PC-9 (cell line): Measurements from ENCODE around the gene CCR4. TPM values are rescaled to one million over a fixed set of nuclear protein-coding genes. Genes with fewer than 3 reads are reported as not detected.

Experiments
- BruUV-seq: library from RNA; stranded (reverse); fragments of 400-500 nt; replicated peaks from 2 replicates; lab custom pipeline; 2021; lab: Mats Ljungman, UMichigan
- CTCF ChIA-PET: fragments of 300-600 bp; sonication (Branson Sonifier 250); formaldehyde crosslinking; loops from one replicate; lab custom pipeline; 2022; ENCODE audit warnings: antibody characterized with exemption; lab: Charles Lee
- POLR2A ChIA-PET: fragments of 300-600 bp; sonication (Branson Sonifier 250); formaldehyde crosslinking; loops from one replicate; lab custom pipeline; 2022; ENCODE audit warnings: antibody characterized with exemption; ENCODE audit not compliant: unreplicated experiment; lab: Charles Lee
- DNase-seq, 2 experiments: peaks; one replicate each; pipeline versions ENCODE4 v3.0.0 to v3.0.0-alpha.2; 2015 to 2022; ENCODE audit warnings: mixed read lengths in 1 of 2
- H2AFZ ChIP-seq: fragments of 200-600 bp; sonication (generic); 2 replicates; pipeline ENCODE4 v1.8.1; 2017; ENCODE audit warnings: antibody characterized with exemption
- H3F3A ChIP-seq: fragments of 200-600 bp; sonication (generic); 2 replicates; pipeline ENCODE4 v1.8.1; 2017; ENCODE audit warnings: antibody characterized with exemption, mild to moderate bottlenecking, low read depth; ENCODE audit not compliant: insufficient read depth
- H3K27ac ChIP-seq: fragments of 200-600 bp; sonication (generic); 2 replicates; pipeline ENCODE4 v1.6.1; 2016; ENCODE audit warnings: mixed run types
- H3K27me3 ChIP-seq: fragments of 200-600 bp; sonication (generic); 2 replicates; pipeline ENCODE4 v1.6.1; 2016; ENCODE audit warnings: low read depth, mixed run types; ENCODE audit not compliant: insufficient read depth
- H3K36me3 ChIP-seq: fragments of 200-600 bp; sonication (generic); 2 replicates; pipeline ENCODE4 v1.6.1; 2016; ENCODE audit warnings: low read depth, mixed run types
- H3K4me1 ChIP-seq: fragments of 200-600 bp; sonication (generic); replicated peaks from 2 replicates; pipeline ENCODE4 v1.6.1; 2016; ENCODE audit warnings: mixed run types; ENCODE audit not compliant: insufficient read depth
- H3K4me2 ChIP-seq: fragments of 200-600 bp; sonication (generic); 2 replicates; pipeline ENCODE4 v1.6.1; 2017; ENCODE audit warnings: mixed run types
- H3K4me3 ChIP-seq: fragments of 200-600 bp; sonication (generic); 2 replicates; pipeline ENCODE4 v1.6.1; 2016; ENCODE audit warnings: mixed run types
- H3K79me2 ChIP-seq: fragments of 200-600 bp; sonication (generic); 2 replicates; pipeline ENCODE4 v1.6.1; 2017; ENCODE audit warnings: low read depth, mixed run types
- H3K9me2 ChIP-seq: fragments of 200-600 bp; sonication (generic); 2 replicates; pipeline ENCODE4 v1.8.1; 2017; ENCODE audit warnings: mild to moderate bottlenecking; ENCODE audit not compliant: insufficient read depth
- H3K9me3 ChIP-seq: fragments of 200-600 bp; sonication (generic); 2 replicates; pipeline ENCODE4 v1.8.1; 2016; ENCODE audit warnings: low read depth; ENCODE audit not compliant: insufficient read depth
- H4K20me1 ChIP-seq: fragments of 200-600 bp; sonication (generic); 2 replicates; pipeline ENCODE4 v1.8.1; 2017; ENCODE audit not compliant: insufficient read depth
- EZH2 ChIP-seq: fragments of 200-600 bp; sonication (generic); IDR thresholded peaks from 2 replicates; pipeline ENCODE4 v1.8.0; 2017; ENCODE audit warnings: antibody characterized with exemption, low read depth
- intact Hi-C: fragments of 100-400 bp; cut with micrococcal nuclease; formaldehyde crosslinking; loops from one replicate; pipeline ENCODE4 v1.10.0; 2022; ENCODE audit not compliant: unreplicated experiment
- total RNA-seq: library from RNA; stranded (reverse); gene quantifications from 2 replicates; pipeline ENCODE4 v1.2.3, GENCODE V29; 2021
- TF ChIP-seq, protein P1 (sequence below): fragments of 200-600 bp; sonication (generic); conservative IDR thresholded peaks from 2 replicates; pipeline ENCODE4 v1.6.1; 2017; ENCODE audit warnings: mixed run types, antibody characterized with exemption, mild to moderate bottlenecking, moderate library complexity

The CCR4 gene
- total RNA-seq, 1 experiment from 2014 or later: not detected

DNA sequence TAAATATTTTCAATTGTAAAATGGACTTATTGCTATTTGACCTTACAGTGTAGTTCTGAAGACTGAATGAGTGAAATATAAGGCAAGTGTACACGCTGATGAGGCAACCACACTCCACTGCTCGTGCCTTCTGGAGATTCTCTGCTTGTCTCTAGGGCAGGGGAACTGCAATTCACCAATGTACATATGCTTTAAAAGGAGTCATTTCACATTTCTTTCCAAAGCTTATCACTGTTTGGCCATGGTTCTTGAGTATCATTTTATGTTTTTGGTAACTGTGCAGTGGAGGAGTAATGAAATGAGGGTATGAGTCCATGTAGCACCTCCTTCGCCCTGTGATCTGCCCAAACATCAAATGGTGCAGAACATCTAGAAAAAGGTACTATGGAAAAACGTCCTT, 43.7 kb downstream of the CCR4 start:
- BruUV-seq: no TSS peak

DNA sequence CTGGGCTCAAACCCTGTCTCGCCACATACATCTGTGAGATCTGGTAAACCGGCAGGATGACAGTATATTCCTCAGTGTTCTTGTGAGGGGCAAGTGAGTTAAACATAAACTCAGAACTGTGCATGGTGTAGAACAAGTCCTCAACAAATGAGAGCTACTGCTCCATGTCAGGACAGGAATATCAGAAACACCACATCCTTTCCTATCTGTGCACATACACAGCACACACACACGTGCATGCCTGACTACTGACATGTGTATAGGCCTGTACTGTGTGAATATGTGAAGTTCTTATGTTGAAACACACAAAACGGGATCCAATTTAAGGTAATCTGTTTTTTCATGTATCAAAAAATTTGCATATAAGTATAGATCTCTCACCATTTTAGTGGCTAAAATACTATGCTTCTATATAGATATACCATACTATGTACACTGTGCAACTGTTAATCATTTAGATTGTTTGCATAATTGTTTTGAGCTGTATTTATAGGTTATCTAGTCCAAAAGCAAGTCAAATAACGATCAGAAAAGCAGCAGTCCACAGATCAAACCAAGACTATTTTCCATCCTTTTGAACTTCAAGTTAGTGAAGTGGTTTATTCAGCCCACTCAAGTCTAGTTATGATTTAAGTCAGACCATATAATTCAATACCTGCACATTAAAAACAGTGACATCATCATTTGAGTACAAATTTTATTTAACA, 44.8 kb downstream of the CCR4 start:
- POLR2A ChIA-PET: no interaction called here
- no peak overlapping the region for H3K27ac ChIP-seq
- no peaks in the 10 kb centered on the region for H3K9me2 ChIP-seq
- H2AFZ ChIP-seq: no peak overlapping the region
- intact Hi-C loops: no loop called here
- H3K36me3 ChIP-seq: no peaks in the 10 kb centered on the region
- no TSS peak for BruUV-seq
- no peaks in the 10 kb centered on the region for H3K9me3 ChIP-seq
- CTCF ChIA-PET: no interaction called here
- H3K4me3 ChIP-seq: no peak overlapping the region
- no peak for DNase-seq
- no peaks in the 10 kb centered on the region for H3K27me3 ChIP-seq
- no peak overlapping the region for H3K4me2 ChIP-seq
- no peaks in the 10 kb centered on the region for H3F3A ChIP-seq
- H3K4me1 ChIP-seq: no peaks in the 10 kb centered on the region
- no peaks in the 10 kb centered on the region for H4K20me1 ChIP-seq
- H3K79me2 ChIP-seq: no peaks in the 10 kb centered on the region
- no peak for TF ChIP-seq EZH2
- TF ChIP-seq, protein P1, sequence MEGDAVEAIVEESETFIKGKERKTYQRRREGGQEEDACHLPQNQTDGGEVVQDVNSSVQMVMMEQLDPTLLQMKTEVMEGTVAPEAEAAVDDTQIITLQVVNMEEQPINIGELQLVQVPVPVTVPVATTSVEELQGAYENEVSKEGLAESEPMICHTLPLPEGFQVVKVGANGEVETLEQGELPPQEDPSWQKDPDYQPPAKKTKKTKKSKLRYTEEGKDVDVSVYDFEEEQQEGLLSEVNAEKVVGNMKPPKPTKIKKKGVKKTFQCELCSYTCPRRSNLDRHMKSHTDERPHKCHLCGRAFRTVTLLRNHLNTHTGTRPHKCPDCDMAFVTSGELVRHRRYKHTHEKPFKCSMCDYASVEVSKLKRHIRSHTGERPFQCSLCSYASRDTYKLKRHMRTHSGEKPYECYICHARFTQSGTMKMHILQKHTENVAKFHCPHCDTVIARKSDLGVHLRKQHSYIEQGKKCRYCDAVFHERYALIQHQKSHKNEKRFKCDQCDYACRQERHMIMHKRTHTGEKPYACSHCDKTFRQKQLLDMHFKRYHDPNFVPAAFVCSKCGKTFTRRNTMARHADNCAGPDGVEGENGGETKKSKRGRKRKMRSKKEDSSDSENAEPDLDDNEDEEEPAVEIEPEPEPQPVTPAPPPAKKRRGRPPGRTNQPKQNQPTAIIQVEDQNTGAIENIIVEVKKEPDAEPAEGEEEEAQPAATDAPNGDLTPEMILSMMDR: no peak

More for the DNA sequence above, 43.7 kb downstream of the CCR4 start:
- ChIA-PET POLR2A (no interaction called here), CTCF (no interaction called here)
- no peak overlapping the region for H3K27ac ChIP-seq
- H3K9me2 ChIP-seq: no peaks in the 10 kb centered on the region
- no peaks in the 10 kb centered on the region for H3F3A ChIP-seq
- H3K36me3 ChIP-seq: no peaks in the 10 kb centered on the region
- no peaks in the 10 kb centered on the region for H3K4me1 ChIP-seq
- no peak overlapping the region for H3K4me2 ChIP-seq
- H3K27me3 ChIP-seq: no peaks in the 10 kb centered on the region
- H3K4me3 ChIP-seq: no peak overlapping the region
- no peaks in the 10 kb centered on the region for H3K79me2 ChIP-seq
- no peak for DNase-seq
- intact Hi-C loops: no loop called here
- no peaks in the 10 kb centered on the region for H4K20me1 ChIP-seq
- no peak overlapping the region for H2AFZ ChIP-seq
- H3K9me3 ChIP-seq: no peaks in the 10 kb centered on the region
- TF ChIP-seq EZH2: no peak
- TF ChIP-seq, protein P1: no peak

DNA sequence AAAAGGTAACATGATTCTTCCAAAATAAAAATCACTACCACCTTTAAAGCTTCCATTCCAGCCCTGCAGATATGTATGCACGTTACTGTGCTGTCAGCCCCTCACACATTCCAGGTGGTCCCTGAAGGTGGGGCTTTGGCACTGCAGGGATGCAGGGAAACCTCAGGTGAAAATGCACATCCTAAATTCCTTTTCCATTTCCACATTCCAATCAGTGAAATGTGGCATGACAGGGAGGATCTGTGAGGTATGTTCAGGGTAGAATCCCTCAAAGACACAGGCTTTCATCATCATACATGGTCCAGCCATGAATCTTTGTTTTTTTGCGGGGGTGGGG, 45.3 kb downstream of the CCR4 start:
- ChIA-PET CTCF (no interaction called here), POLR2A (no interaction called here)
- Histone ChIP-seq H3F3A (no peaks in the 10 kb centered on the region), H3K9me2 (no peaks in the 10 kb centered on the region), H3K4me1 (no peaks in the 10 kb centered on the region), H3K27ac (no peak overlapping the region), H4K20me1 (no peaks in the 10 kb centered on the region), H2AFZ (no peak overlapping the region), H3K9me3 (no peaks in the 10 kb centered on the region), H3K4me3 (no peak overlapping the region), H3K79me2 (no peaks in the 10 kb centered on the region), H3K4me2 (no peak overlapping the region), H3K36me3 (no peaks in the 10 kb centered on the region), H3K27me3 (no peaks in the 10 kb centered on the region)
- no TSS peak for BruUV-seq
- intact Hi-C loops: no loop called here
- DNase-seq: no peak
- no peak for TF ChIP-seq EZH2
- TF ChIP-seq, protein P1: no peak
